Muscle layer of duodenum (tissue), 2 donors: ENCODE data around the gene HUS1B.

ENCODE experiments used
- H3K27ac ChIP-seq: one replicate; pipeline ENCODE4 v1.7.0; 2013; ENCODE audit warnings: mild to moderate bottlenecking, low read length
- H3K27me3 ChIP-seq: one replicate; pipeline ENCODE4 v1.7.0; 2013; ENCODE audit warnings: low read depth, mild to moderate bottlenecking, control low read depth, low read length
- H3K36me3 ChIP-seq, 2 donors: one replicate each; pipeline ENCODE4 v1.7.0; 2013; ENCODE audit warnings: low read length in 2 of 2, control low read depth in 1 of 2, mild to moderate bottlenecking in 1 of 2; ENCODE audit not compliant: insufficient read depth in 2 of 2, control insufficient read depth in 1 of 2
- H3K4me1 ChIP-seq, 2 donors: one replicate each; pipeline ENCODE4 v1.7.0; 2013; ENCODE audit warnings: low read length in 2 of 2, mild to moderate bottlenecking in 2 of 2, control low read depth in 1 of 2, moderate library complexity in 1 of 2; ENCODE audit not compliant: insufficient read depth in 2 of 2, control insufficient read depth in 1 of 2
- H3K4me3 ChIP-seq, 2 donors: one replicate each; pipeline ENCODE4 v1.7.0; 2013; ENCODE audit warnings: low read length in 2 of 2, low read depth in 1 of 2, mild to moderate bottlenecking in 1 of 2
- H3K9me3 ChIP-seq, 2 donors: one replicate each; pipeline ENCODE4 v1.7.0; 2013; ENCODE audit warnings: low read length in 2 of 2, control low read depth in 1 of 2, mild to moderate bottlenecking in 1 of 2; ENCODE audit not compliant: control insufficient read depth in 1 of 2
- donor health status: healthy.

Gene HUS1B

GRCh38 chr6:620166-620565, 36.7 kb downstream of the HUS1B start:
- Histone ChIP-seq H3K27me3 (no peaks in the 10 kb centered on the region), H3K4me3 (no peak overlapping the region), H3K27ac (no peak overlapping the region), H3K36me3 (peaks cover 0 to 34% of the 10 kb centered on the region in 2 donors), H3K4me1 (no peaks in the 10 kb centered on the region), H3K9me3 (no peaks in the 10 kb centered on the region)

DNA sequence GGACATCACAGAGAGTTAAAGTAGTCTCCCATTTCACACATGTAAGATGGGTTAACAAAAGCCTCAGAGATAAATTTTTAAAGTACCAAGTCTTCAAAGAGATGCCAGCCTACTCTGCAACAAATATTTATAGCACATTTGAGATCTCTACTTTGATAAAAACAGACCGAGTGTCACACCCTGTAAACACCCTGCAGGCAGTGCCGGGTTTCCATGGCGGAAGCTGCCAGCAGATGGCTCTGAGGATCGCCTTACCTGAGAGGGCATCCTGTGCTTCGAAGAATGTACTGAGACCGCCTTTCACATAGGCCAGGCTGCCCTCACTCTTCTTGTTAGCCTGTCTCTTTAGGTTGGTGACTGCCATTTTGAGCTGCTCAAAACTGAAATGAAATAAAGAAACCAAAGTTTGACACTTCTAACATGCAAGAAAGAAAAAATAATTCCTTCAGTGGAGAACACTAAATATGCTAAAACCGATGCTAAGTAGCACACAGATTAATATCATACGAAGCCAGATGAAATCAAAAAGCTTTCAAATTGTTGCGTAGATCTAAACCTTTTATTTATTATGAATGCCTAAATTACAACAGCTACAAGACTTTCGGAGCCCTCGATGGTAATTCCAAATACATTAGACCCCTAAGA, 39.3 kb downstream of the HUS1B start:
- H3K36me3 ChIP-seq, result peaks cover 0 to 34% of the 10 kb centered on the region in 2 donors
- no peaks in the 10 kb centered on the region for H3K27me3 ChIP-seq
- no peaks in the 10 kb centered on the region for H3K4me1 ChIP-seq
- H3K9me3 ChIP-seq, result no peaks in the 10 kb centered on the region
- H3K27ac ChIP-seq, result no peak overlapping the region
- H3K4me3 ChIP-seq, result no peak overlapping the region

- Histone ChIP-seq H3K27me3 (no peaks in the 10 kb centered on the region), H3K4me3 (no peak overlapping the region), H3K27ac (no peak overlapping the region), H3K36me3 (peaks cover 0 to 21% of the 10 kb centered on the region in 2 donors), H3K4me1 (no peaks in the 10 kb centered on the region), H3K9me3 (no peaks in the 10 kb centered on the region)
Measured at GRCh38 chr6:613981-614380, 42.9 kb downstream of the HUS1B start.

DNA sequence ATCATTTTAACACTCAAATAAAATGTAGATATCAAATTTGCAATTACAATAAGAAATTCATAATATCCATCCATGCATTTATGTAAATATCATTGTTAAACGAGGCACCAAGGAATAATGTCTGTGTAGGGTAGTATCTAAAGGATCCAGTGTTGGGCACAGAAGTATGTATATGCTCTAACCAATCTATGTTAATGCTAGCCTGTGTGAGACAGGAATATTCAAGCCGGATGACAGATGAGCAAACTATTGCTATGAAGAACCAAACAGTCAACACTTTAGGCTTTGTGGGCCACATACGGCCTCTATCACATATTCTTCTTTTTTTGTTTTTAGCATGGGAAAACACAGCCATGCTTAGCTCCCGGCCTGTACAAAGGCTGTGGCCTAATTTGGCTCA, 45.0 kb downstream of the HUS1B start:
- no peaks in the 10 kb centered on the region for H3K4me1 ChIP-seq
- no peak overlapping the region for H3K27ac ChIP-seq
- no peaks in the 10 kb centered on the region for H3K27me3 ChIP-seq
- no peak overlapping the region for H3K4me3 ChIP-seq
- H3K36me3 ChIP-seq, result peaks cover 0 to 14% of the 10 kb centered on the region in 2 donors
- no peaks in the 10 kb centered on the region for H3K9me3 ChIP-seq

- H3K4me3 ChIP-seq, result no peak overlapping the region
- peaks cover 0 to 21% of the 10 kb centered on the region in 2 donors for H3K36me3 ChIP-seq
- no peaks in the 10 kb centered on the region for H3K4me1 ChIP-seq
- no peaks in the 10 kb centered on the region for H3K27me3 ChIP-seq
- no peak overlapping the region for H3K27ac ChIP-seq
- H3K9me3 ChIP-seq, result no peaks in the 10 kb centered on the region
Measured at GRCh38 chr6:610882-611281, 46.0 kb downstream of the HUS1B start.

GRCh38 chr6:609905-610304, 47.0 kb downstream of the HUS1B start:
- Histone ChIP-seq H3K4me3 (no peak overlapping the region), H3K36me3 (peaks cover 0 to 15% of the 10 kb centered on the region in 2 donors), H3K27me3 (no peaks in the 10 kb centered on the region), H3K4me1 (no peaks in the 10 kb centered on the region), H3K9me3 (no peaks in the 10 kb centered on the region), H3K27ac (no peak overlapping the region)

GRCh38 chr6:606829-607379, 50.0 kb downstream of the HUS1B start:
- Histone ChIP-seq H3K9me3 (no peaks in the 10 kb centered on the region), H3K27me3 (no peaks in the 10 kb centered on the region), H3K4me3 (no peak overlapping the region), H3K27ac (no peak overlapping the region), H3K36me3 (peaks cover 0 to 15% of the 10 kb centered on the region in 2 donors), H3K4me1 (no peaks in the 10 kb centered on the region)
